HepG2 (cell line): ENCODE results near the gene ECM1. TPM values are rescaled to one million over a fixed set of nuclear protein-coding genes. Genes with fewer than 3 reads are reported as not detected.
A peak's percentile ranks its signal among the peaks of the same experiment; 100 is the strongest.

Source experiments
- ARID2 ChIP-seq: sonication (generic); formaldehyde crosslinking; IDR thresholded peaks from 2 replicates; pipeline ENCODE4 v1.8.1; 2022; ENCODE audit warnings: mild to moderate bottlenecking, missing genetic modification reagents, borderline replicate concordance
- ARID4A ChIP-seq: sonication (generic); formaldehyde crosslinking; IDR thresholded peaks from 2 replicates; pipeline ENCODE4 v1.5.0; 2020; ENCODE audit warnings: mild to moderate bottlenecking, missing genetic modification reagents, borderline replicate concordance
- CBX1 ChIP-seq: IDR thresholded peaks from one replicate; pipeline ENCODE4 v1.6.1; 2016; ENCODE audit warnings: antibody characterized with exemption, low read depth
- HNF4G ChIP-seq, 2 experiments: sonication (generic) in 1 of 2; formaldehyde crosslinking in 1 of 2; IDR thresholded peaks; 2 replicates each; pipeline versions ENCODE4 v1.4.0 to v1.6.1; 2011 to 2020; ENCODE audit warnings: borderline replicate concordance in 2 of 2, low read depth in 2 of 2, mild to moderate bottlenecking in 2 of 2, low read length in 1 of 2, missing genetic modification reagents in 1 of 2, moderate library complexity in 1 of 2
- ISL2 ChIP-seq: sonication (generic); formaldehyde crosslinking; IDR thresholded peaks from 2 replicates; pipeline ENCODE4 v1.5.0; 2020; ENCODE audit warnings: missing genetic modification reagents
- MAZ ChIP-seq, 2 experiments: sonication (generic) in 1 of 2; formaldehyde crosslinking in 1 of 2; IDR thresholded peaks; 2 replicates each; pipeline versions ENCODE4 v1.5.0 to v1.6.1; 2012 to 2020; ENCODE audit warnings: low read depth in 2 of 2, mild to moderate bottlenecking in 2 of 2, borderline replicate concordance in 1 of 2, improper control_type of control experiment in 1 of 2, low read length in 1 of 2, missing genetic modification reagents in 1 of 2, moderate library complexity in 1 of 2
- MED1 ChIP-seq: sonication (generic); formaldehyde crosslinking; IDR thresholded peaks from 2 replicates; pipeline ENCODE4 v1.4.0; 2020; ENCODE audit warnings: missing genetic modification reagents
- NKX3-1 ChIP-seq: sonication (generic); formaldehyde crosslinking; IDR thresholded peaks from 2 replicates; pipeline ENCODE4 v1.5.0; 2020; ENCODE audit warnings: missing genetic modification reagents
- RFXANK ChIP-seq: IDR thresholded peaks from 2 replicates; pipeline ENCODE4 v1.6.1; 2016
- RFXAP ChIP-seq: sonication (generic); formaldehyde crosslinking; IDR thresholded peaks from 2 replicates; pipeline ENCODE4 v1.4.0; 2020; ENCODE audit warnings: missing genetic modification reagents, borderline replicate concordance
- RNF219 ChIP-seq: sonication (generic); formaldehyde crosslinking; IDR thresholded peaks from 2 replicates; pipeline ENCODE4 v1.5.0; 2020; ENCODE audit warnings: mild to moderate bottlenecking, missing genetic modification reagents
- TMF1 ChIP-seq: sonication (generic); formaldehyde crosslinking; IDR thresholded peaks from 2 replicates; pipeline ENCODE4 v1.8.1; 2022; ENCODE audit warnings: low read depth, missing genetic modification reagents
- U2AF1 ChIP-seq: fragments of 200-400 bp; formaldehyde crosslinking; optimal IDR thresholded peaks from 2 replicates; pipeline ENCODE3; 2017; ENCODE audit warnings: mild to moderate bottlenecking, low read depth, low read length
- ZBTB7B ChIP-seq: sonication (generic); formaldehyde crosslinking; IDR thresholded peaks from 2 replicates; pipeline ENCODE4 v1.4.0; 2020; ENCODE audit warnings: missing genetic modification reagents
- ZNF652 ChIP-seq: IDR thresholded peaks from 2 replicates; pipeline ENCODE4 v1.6.1; 2016; ENCODE audit warnings: low read depth, borderline replicate concordance
- ZNF788 ChIP-seq: sonication (generic); formaldehyde crosslinking; IDR thresholded peaks from 2 replicates; pipeline ENCODE4 v1.5.0; 2020; ENCODE audit warnings: mild to moderate bottlenecking, missing genetic modification reagents, borderline replicate concordance
- ZSCAN29 ChIP-seq: sonication (generic); formaldehyde crosslinking; conservative IDR thresholded peaks from 2 replicates; pipeline ENCODE4 v1.4.0; 2020; ENCODE audit warnings: mild to moderate bottlenecking, missing genetic modification reagents
- polyA plus RNA-seq, 8 experiments: library from polyadenylated mRNA; depleted of rRNA in 3 of 8; stranded (reverse) in 7 of 8; unstranded in 1 of 8; fragments of >200 nt; fragmentation: Illumina TruSeq in 4 of 8; extraction: Trizol in 4 of 8; gene quantifications; 2 replicates each; pipeline versions ENCODE4 v1.2.1 to v1.2.3, GENCODE V29; 2011 to 2016; ENCODE audit warnings: low read depth in 4 of 8, missing spikeins in 1 of 8, mixed read lengths in 1 of 8; ENCODE audit not compliant: insufficient read depth in 1 of 8
- total RNA-seq, 5 experiments: library from RNA; depleted of rRNA; stranded (reverse); fragments of >200 nt; fragmentation: Illumina TruSeq; extraction: Trizol; gene quantifications; 2 replicates each; pipeline ENCODE4 v1.2.3, GENCODE V29; 2016; ENCODE audit warnings: low read depth in 1 of 5
- TF ChIP-seq, protein P1 (sequence below): sonication (generic); formaldehyde crosslinking; IDR thresholded peaks from 2 replicates; pipeline ENCODE4 v1.4.0; 2020; ENCODE audit warnings: mild to moderate bottlenecking, missing genetic modification reagents

The ECM1 gene
- total and polyA plus RNA-seq, 2 of the 13 experiments (the other 11 are each of a cell fraction or from before 2014, with no cell fraction given) = 0.42 to 1.0 TPM

DNA sequence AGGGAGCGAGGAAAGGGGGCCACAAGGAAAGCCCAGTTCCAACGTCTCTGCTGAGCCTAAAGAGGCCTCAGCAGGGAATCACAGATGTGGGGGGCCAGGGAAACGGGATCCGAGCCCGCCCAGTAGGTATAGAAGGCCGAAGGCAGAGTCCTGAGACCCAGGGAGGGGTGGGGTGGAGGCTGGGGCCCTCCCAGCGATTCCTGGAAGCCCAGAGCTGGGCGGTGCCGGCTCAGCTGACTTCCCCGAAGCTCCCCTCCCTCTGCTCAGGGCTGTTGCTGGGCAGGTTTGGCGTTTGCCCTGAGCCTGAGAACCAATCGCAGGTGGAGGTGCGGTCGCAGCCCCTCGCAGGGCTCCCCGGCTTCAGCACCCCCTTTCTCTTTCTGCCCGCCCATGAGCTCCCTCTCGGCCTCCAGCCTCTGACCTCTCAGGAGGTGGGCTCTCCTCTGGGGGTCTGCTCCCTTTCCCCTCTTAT is 54.1 kb downstream of the ECM1 start (continued):
- TF ChIP-seq, protein P1, sequence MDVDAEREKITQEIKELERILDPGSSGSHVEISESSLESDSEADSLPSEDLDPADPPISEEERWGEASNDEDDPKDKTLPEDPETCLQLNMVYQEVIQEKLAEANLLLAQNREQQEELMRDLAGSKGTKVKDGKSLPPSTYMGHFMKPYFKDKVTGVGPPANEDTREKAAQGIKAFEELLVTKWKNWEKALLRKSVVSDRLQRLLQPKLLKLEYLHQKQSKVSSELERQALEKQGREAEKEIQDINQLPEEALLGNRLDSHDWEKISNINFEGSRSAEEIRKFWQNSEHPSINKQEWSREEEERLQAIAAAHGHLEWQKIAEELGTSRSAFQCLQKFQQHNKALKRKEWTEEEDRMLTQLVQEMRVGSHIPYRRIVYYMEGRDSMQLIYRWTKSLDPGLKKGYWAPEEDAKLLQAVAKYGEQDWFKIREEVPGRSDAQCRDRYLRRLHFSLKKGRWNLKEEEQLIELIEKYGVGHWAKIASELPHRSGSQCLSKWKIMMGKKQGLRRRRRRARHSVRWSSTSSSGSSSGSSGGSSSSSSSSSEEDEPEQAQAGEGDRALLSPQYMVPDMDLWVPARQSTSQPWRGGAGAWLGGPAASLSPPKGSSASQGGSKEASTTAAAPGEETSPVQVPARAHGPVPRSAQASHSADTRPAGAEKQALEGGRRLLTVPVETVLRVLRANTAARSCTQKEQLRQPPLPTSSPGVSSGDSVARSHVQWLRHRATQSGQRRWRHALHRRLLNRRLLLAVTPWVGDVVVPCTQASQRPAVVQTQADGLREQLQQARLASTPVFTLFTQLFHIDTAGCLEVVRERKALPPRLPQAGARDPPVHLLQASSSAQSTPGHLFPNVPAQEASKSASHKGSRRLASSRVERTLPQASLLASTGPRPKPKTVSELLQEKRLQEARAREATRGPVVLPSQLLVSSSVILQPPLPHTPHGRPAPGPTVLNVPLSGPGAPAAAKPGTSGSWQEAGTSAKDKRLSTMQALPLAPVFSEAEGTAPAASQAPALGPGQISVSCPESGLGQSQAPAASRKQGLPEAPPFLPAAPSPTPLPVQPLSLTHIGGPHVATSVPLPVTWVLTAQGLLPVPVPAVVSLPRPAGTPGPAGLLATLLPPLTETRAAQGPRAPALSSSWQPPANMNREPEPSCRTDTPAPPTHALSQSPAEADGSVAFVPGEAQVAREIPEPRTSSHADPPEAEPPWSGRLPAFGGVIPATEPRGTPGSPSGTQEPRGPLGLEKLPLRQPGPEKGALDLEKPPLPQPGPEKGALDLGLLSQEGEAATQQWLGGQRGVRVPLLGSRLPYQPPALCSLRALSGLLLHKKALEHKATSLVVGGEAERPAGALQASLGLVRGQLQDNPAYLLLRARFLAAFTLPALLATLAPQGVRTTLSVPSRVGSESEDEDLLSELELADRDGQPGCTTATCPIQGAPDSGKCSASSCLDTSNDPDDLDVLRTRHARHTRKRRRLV = 0 out of 2 replicates have a peak, but pooled peaks have one; percentile 4
- peak; percentile 80 for TF ChIP-seq ISL2 (CRISPR knock-in tag)
- peak; percentile 86; the same call in 1 of the 2 replicates for TF ChIP-seq ARID2
- TF ChIP-seq RFXANK (CRISPR knock-in tag) = peak; percentile 99
- TF ChIP-seq MED1 (CRISPR knock-in tag) = peak; percentile 80
- TF ChIP-seq ZBTB7B (CRISPR knock-in tag) = peak; percentile 42
- peak; percentile 59 for TF ChIP-seq ZSCAN29
- TF ChIP-seq ZNF652 (CRISPR knock-in tag) = 0 out of 2 replicates have a peak, but pooled peaks have one; percentile 15
- no peak for TF ChIP-seq TMF1 (CRISPR knock-in tag)
- TF ChIP-seq RNF219 (CRISPR knock-in tag) = peak; percentile 21; the same call in 1 of the 2 replicates
- TF ChIP-seq NKX3-1 = no peak
- peak; percentile 73; the same call in 1 of the 2 replicates for TF ChIP-seq ZNF788 (CRISPR knock-in tag)
- TF ChIP-seq MAZ (IDR thresholded peaks at IDR 0.05; ENCODE audit: borderline replicate concordance, low read depth, low read length) = peak; percentile 75; the same call in 1 of the 2 replicates
- TF ChIP-seq MAZ (CRISPR knock-in tag; IDR thresholded peaks at IDR 0.05; ENCODE audit: low read depth) = peak; percentile 79
- TF ChIP-seq HNF4G (IDR thresholded peaks at IDR 0.05; ENCODE audit: borderline replicate concordance, low read depth, low read length) = no peak
- peak; percentile 50; the same call in 1 of the 2 replicates for TF ChIP-seq HNF4G (CRISPR knock-in tag; IDR thresholded peaks at IDR 0.05; ENCODE audit: borderline replicate concordance, low read depth)
- TF ChIP-seq RFXAP = peak; percentile 100
- peak; percentile 14 for TF ChIP-seq U2AF1
- peak; percentile 67 for TF ChIP-seq ARID4A (CRISPR knock-in tag)
- TF ChIP-seq CBX1 = no peak
